Urothelium cell line (cell line): ENCODE results near the gene AGFG1.
"Not testable (repeated sequence)": the region's sequence is repeated elsewhere in the genome, so short reads cannot be mapped to it uniquely, and the experiment has no call there.

Experiments
- DNase-seq: peaks from one replicate; pipeline ENCODE4 v3.0.0; 2011; ENCODE audit warnings: low spot score, mixed read lengths
- FAIRE-seq: peaks from 2 replicates; lab custom pipeline; 2011; peaks lifted over from hg19 to GRCh38; lab: Jason Lieb, UNC

The AGFG1 gene

DNA sequence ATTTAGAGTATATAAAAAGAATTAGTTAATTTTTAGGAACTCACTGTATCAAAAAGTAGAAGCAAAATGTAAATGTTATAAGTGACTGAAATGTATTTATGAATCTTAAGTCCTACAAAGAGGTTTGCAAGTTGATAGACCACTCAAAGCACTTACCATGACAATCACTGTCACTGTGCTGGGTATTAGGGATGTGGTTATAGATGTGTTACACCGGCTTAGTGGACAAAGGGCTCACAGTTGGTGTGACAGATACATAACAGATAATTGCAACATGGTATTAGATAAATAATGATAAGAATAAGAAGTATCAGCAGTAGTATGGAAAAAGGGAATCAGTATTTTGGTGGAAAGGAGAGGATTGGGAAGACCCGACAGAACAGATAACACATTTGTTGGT is 21.6 kb downstream of the AGFG1 start:
- DNase-seq (no peak), FAIRE-seq (no peak)

DNA sequence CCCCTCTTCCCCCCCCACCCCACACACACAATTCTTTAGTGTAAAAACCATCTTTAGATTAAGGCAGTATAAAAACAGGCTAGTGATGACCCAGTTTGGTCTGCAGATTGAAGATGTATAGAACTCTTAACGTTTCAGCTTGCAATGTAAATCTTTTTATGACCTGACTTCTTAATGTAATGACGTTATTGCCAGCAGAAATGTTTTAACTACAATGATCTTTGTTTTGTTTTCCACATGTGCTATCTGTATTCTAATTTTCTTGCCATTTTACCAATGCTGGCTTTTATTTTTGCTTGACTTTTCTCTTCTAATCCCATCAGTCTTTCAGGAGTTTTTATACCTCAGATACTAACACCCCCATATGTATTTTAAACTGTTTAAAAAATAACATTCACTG is 25.2 kb downstream of the AGFG1 start:
- FAIRE-seq (no peak), DNase-seq (no peak)

DNA sequence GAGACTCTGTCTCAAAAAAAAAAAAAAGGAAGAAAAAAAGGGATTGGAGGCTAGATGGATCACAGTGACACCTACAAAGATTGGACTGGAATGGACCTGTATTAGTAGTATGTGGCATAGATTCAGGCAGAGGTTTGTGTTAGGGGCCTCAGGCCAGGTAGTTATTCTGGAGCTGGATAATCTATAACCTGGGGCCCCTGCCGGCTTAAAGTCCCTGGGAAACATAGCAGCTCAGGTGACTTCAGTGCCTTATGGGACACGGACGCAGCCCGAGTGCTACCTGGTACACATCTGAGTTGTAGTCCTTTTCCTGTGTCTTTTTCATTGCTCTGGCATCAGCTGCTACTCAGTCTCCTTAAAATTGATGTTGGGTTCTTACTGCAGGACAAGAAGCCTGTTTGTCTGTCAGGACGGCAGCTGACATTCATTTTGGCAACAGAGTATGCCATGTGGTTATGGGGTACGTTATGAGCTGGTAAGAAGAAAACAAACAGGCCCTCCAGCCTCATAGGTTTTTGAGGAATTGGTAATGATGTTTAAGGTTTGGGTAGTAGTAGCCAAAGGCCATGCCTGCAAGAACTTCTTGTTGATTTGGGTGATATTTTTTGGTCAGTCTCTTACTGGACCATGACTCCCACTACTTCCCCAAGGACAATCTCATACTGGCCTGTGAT is 27.8 kb downstream of the AGFG1 start:
- FAIRE-seq (no peak), DNase-seq (no peak)

DNA sequence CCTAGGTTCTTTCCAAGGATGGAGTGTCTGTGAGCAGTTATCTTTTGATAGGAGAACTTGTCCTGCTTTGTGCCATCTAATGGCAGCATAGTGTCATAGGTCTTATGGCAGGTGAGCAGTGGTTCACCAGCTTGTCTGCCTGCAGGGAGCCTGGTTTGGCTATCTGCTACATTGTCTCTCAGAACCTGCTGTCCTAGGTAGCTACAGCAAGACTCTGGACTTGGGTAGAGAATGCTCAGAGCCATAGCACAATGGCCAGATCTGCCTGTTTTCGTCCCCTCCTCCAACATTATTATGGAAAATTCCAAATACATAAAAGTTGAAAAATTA is 28.3 kb downstream of the AGFG1 start:
- no peak for DNase-seq
- FAIRE-seq = no peak

DNA sequence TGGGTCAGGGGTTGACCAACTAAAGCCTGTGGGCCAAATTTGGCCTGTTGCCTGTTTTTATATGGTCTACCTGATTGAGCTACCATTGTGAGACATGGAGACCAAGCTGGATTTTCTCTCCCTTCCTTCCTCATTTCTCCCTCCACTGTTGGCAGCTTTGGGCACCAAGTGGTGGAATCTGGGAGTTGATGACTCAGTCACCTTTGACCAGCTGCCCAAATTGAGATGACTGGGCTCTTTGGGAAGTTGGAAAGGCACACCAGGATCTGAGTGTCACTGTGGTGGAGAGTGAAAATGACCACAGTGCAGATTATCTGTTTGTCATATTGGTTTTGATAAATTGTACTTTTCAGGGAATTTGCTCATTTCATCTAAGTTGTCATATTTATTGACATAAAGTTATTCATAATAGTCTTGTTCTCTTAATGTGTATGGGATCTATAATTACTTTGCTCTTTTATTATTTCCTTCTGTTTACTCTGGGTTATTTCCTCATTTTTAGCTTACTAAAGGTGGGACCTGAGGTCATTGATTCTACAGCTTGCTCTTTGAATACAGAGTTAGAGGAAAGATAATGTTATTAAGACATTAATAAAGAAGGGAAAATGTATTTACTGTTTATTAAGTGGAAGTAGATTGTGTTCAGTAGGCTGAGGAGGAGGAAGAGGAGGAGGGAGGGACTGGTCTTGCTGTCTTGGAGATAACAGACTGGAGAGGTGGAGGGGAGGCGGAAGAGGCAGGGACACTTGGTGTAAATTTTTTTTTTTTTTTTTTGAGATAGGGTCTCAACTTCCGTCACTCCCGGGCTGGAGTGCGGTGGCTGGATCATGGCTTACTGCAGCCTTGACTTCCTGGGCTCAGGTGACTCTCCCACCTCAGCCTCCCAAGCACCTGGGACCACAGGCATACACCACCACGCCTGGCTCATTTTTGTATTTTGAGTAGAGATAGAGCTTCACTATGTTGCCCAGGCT is 31.8 kb downstream of the AGFG1 start:
- no peak for FAIRE-seq
- peak; percentile 54 for DNase-seq

DNA sequence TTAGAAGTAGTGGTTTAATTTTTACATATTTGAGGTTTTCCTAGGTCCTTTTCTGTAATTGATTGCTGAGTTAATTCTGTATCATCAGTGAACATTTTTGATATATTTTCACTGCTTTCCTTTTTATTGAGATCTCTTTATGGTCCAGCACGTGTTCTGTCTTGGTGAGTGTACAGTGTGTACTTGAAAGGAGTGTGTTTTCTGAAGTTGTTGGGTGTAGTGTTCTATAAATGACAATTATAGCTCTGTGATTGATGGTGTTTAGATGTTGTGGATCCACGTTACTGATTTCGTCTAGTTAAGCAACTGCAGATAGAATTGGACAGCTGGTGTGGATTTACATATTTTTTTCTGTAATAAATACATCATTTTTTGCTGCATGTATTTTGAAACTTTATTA is 32.7 kb downstream of the AGFG1 start:
- no peak for DNase-seq
- no peak for FAIRE-seq

DNA sequence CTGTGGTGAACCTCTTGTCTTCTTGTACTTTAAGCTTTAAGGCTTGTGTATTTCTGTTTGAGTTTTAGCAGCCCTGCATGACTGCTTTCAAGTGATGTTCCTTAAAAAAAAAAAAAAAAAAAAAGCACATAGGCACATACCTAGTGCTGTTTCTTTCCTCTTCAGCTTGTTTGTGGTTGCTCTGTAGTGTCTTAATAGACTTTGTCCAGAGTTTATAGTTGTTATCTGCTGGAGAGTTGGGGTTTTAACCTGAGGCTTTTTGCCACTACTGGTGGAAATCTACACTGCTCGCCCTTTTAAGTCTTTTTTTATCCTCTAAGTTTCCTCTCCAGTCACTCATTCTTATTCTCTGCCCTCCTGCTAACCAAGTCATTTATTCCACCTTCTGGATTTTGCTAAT is 34.5 kb downstream of the AGFG1 start:
- FAIRE-seq = no peak
- DNase-seq = no peak

DNA sequence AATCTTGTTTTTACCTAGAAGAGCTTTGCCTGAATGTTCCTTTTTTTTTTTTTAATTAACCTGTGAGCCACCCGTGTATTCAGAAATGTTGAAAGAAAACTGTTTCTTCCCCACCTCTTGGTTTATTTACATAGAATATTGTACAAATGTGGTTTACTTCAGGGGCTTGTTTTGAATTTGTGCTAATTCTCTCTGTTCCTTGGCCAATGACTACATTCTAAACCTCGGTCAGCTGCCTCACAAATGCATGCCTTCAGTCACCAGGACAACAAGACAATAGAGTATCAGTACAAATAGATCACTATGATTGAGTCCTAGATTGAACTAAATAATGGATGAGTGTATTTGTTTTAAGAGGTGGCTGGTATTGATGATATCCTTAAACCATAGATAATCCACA is 36.0 kb downstream of the AGFG1 start:
- DNase-seq (no peak), FAIRE-seq (no peak)

DNA sequence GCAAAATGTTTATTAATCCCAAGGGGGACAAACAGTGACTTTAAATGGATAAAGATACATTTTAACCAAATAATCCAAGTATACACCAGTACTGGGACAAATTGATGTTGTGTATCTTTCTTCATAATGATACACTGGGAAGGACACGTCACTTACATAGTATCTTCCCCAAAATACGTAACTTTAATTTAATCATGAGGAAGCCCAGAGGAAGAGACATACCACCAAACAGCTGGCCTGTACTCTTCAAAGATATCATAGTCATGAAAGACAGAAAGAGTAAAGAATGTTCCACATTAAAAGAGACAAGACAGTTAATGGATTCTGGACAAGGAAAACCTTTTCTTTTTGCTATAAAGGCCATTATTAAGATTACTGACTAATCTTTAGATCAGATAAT is 37.1 kb downstream of the AGFG1 start:
- DNase-seq (no peak), FAIRE-seq (no peak)

DNA sequence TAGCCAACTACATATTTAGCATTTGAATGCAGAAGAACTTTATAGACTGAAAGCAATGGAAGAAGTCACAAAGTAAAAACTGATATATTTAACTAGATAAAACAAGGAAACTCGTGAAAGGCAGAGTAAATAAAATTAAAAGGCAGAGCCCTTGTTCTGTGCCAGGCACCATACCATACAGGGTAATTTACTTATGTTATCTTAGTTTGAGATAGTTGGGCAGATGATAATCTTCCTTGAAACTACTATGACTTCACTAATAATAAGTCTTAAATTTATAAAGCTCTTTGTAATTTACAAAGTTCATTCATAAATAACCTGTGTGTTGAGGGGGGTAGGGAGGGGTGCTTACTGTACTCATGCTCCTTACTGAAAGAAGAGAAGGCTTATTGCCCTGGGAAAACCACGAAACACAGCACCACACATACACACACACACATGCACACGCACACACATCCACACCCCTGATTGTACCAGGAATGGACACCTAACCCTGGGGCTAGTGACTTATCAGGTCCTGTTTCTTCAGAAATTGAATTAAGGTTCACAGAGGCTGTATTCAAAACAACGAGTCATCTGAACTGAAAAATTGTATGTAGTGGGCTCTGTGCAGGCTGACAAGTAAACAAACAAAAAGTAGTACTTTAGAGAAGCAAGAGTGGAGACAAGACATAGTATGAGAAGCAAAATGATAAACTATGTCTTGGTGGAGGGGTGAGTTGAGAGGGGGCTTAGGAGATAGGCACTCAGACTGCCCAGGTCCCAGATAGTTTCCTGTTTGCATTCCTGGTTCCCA is 38.1 kb downstream of the AGFG1 start:
- DNase-seq (no peak), FAIRE-seq (no peak)

DNA sequence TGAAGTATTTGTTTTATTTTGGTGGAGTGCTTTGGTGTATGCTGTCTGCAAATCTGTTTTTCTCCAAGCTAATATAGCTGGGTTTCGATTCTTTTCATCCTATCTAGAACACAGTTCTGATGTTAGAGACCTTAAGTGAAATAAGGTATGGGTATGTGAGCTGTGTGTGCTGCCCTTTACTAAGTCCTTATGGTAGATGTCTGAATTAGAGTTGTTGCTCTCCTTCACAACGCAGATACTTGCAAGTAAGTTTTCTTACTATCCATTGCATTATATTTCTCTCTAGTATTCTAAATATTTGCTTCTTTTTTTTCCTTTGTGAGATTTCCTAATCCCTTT is 38.6 kb downstream of the AGFG1 start:
- FAIRE-seq (no peak), DNase-seq (no peak)

DNA sequence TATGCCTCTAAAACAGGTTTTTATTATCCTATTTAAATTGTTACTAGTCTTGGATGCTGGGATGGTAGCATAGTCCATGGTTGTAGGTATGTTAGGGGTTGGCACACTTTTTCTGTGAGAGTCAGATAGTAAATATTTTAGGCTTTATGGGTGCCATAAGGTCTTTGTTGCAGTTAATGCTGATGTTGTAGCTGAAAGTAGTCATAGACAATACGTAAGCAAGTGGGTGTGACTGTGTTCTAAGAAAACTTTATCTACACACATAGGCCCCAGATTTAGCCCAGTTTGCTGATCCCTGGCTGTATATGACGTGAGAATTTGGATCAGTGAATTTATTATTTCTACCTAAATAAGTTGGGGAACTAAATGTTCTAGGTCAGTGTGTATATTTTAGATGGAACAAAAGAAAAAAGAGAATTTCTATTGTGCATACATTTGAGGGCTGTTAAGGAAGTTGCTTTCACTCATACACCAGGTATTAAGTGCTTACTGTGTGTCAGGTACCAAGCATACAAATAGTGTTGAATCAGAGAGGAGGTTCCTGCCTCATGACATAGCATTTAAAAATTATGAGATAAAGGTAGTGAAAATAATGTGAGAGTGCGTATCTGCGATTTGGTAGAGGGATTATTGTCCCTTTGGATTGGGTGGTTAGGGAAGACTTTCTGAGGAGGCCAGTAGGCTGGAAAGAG is 39.4 kb downstream of the AGFG1 start:
- DNase-seq (no peak), FAIRE-seq (no peak)

DNA sequence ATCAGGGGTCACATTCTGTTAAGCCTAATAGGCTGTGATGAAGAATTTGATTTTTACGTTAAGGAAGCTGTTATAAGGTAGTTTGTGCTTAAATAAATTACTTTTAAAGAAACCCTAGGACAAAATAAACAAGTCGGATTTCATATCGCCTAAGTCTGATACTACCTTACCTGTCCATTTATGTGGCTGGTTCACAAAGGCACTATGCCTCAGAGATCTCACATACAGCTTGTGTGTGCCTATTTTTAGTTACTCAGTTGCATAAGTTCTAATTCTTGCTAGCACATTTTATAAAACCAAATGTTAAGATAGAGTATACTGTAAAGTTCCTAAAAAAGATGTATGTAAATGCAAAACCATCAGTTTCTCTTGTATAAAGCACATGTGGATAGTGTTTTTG is 40.0 kb downstream of the AGFG1 start:
- FAIRE-seq = no peak
- DNase-seq = no peak

DNA sequence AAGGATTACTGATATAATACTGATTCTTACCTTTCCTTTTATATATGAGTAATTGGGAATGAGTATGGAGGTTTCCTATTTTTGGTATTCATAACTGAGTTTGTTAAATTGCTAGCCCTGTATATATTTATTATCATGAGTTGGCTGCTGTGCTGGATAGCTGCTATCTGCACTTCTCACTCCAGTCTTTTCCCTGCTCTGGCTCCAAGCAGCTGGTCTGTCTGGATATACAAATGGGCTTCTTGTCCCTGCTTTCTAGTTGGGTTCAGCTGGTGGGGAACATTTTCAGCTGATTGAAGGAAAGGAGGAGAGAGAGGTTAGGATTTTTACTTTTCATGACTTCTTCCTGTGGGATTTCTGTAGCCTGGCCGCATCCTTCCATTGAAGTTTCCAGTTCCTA is 41.2 kb downstream of the AGFG1 start:
- FAIRE-seq (no peak), DNase-seq (no peak)

DNA sequence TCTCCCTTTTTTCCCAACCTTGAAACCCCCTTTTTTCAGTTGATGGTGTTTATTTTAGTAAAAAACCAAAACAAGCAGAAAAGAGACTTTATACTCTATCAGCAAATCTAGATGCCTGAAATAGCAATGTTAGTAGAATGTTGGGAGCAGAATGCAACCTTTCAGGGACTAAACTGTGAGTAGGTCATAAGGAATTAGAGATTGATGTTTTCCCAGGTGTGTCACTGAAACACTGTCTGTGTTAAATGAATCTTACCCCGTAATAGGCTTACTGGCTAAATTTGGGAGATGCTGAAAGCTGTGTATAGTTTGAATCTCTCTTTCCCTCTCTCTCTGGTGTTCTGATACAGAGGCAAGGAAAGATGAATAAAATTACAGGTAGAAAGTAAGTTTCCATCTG is 43.8 kb downstream of the AGFG1 start:
- no peak for FAIRE-seq

DNA sequence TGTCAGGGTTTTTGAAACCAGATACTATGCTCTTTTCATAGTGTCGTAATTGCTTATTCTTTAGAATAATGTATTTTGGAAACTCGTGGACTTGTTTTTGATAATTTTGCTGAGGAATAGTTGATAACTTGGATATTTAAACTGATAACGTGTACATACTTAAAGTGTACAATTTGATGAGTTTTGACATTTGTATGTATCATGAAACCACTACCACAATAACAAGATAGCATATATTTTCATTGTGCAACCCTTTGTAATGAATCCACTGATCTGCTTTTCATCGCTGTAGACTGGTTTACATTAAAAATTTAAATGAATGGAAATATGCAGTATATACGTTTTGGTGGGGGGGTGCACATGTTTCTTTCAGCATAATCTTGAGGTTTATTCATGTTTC is 45.8 kb downstream of the AGFG1 start:
- no peak for DNase-seq
- no peak for FAIRE-seq

More for the DNA sequence above, 43.8 kb downstream of the AGFG1 start:
- DNase-seq = no peak

DNA sequence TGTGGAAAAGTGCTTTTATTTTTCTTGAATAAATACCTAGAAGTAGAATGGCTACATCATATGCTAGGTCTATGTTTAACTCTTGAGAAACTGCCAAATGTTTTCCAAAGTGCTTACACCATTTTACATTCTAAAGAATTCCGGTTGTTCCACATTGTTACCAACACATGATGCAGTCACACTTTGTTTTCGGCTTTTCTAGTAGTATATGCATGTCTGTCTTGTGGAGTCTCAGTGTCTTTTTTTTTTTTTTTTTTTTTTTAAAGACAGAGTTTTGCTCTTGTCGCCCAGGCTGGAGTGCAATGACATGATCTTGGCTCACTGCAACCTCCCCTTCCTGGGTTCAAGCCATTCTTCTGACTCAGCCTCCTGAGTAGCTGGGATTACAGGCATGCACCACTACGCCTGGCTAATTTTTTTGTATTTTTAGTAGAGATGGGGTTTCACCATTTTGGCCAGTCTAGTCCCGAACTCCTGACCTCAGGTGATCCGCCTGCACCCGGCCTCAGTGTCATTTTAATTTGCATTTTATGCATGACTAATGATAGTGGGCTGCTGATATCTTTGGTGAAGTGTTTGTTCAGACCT is 46.4 kb downstream of the AGFG1 start:
- FAIRE-seq, DNase-seq: not testable (repeated sequence)

DNA sequence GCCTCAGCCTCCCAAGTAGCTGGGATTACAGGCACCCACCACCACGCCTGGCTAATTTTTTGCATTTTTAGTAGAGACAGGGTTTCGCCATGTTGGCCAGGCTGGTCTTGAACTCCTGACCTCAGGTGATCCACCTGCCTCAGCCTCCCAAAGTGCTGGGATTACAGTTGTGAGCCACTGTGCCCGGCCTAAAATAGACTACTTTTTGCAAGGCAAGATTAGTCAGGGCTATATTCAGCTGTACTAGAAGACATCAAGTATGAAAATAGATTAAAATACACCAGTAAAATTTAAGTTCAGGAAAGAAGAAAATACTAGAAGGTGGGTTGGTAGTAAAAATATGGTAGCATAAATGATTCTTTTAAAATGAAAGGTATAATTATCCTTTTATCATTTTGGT is 49.2 kb downstream of the AGFG1 start:
- FAIRE-seq = not testable (repeated sequence)

DNA sequence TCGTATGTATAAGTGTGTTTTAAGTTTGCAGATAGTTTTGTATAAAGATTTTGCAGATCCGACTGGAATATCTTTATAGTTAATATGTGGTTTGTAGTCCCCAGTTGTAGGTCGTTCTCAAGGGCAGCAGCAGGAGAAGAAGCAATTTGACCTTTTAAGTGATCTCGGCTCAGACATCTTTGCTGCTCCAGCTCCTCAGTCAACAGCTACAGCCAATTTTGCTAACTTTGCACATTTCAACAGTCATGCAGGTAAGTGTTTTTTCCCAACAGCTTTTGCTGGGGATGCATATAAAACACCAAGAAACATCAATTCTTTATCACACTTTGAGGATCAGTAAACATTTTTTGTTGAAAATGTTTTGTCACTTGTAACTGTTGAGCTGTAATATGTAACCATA is 52.7 kb downstream of the AGFG1 start:
- FAIRE-seq (no peak), DNase-seq (no peak)

More for the DNA sequence above, 49.2 kb downstream of the AGFG1 start:
- not testable (repeated sequence) for DNase-seq

DNA sequence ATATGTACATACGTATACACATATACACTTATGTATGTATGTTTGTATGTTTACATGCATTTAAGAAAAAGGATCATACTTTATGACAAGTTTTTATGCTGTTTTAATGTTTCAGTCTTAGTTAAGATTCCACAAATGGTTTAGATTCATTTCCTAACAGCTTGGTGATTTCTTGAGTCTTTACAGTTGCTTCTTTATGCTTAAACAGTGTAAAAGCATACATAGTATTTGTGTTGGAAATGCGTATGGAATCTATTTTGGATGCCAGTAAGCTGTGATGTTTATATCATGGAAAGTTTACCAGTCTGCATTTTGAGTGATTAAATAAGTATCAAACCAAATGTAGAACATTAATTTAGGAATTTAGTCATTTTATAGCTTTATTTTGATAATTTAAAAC is 55.4 kb downstream of the AGFG1 start:
- FAIRE-seq (no peak), DNase-seq (no peak)

DNA sequence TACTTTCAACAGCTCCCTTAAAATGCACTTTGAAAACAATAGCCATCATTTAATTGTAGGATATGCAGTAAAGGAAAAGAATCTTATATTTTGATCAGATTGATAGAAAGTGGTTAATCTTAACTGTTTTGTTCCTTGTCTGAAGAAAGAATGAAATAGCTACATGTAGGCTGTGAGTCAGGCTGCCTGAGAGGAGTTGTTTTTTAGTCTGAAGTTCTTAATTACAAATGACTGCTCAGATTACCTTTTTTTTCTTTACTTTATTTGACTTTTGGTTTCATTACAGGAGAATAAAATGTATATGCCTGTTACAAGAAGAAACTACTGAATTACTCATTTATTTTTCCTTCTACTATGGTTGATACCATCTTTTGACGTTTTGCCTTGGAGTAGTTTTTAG is 56.8 kb downstream of the AGFG1 start:
- no peak for FAIRE-seq
- no peak for DNase-seq
